ENCODE data around the gene SYPL1. TPM values are rescaled to one million over a fixed set of nuclear protein-coding genes. Genes with fewer than 3 reads are reported as not detected.
"Not testable (repeated sequence)": the region's sequence is repeated elsewhere in the genome, so short reads cannot be mapped to it uniquely, and the experiment has no call there.

The SYPL1 gene
- total RNA-seq, 1 donor from 2014 or later = 59.7 TPM

DNA sequence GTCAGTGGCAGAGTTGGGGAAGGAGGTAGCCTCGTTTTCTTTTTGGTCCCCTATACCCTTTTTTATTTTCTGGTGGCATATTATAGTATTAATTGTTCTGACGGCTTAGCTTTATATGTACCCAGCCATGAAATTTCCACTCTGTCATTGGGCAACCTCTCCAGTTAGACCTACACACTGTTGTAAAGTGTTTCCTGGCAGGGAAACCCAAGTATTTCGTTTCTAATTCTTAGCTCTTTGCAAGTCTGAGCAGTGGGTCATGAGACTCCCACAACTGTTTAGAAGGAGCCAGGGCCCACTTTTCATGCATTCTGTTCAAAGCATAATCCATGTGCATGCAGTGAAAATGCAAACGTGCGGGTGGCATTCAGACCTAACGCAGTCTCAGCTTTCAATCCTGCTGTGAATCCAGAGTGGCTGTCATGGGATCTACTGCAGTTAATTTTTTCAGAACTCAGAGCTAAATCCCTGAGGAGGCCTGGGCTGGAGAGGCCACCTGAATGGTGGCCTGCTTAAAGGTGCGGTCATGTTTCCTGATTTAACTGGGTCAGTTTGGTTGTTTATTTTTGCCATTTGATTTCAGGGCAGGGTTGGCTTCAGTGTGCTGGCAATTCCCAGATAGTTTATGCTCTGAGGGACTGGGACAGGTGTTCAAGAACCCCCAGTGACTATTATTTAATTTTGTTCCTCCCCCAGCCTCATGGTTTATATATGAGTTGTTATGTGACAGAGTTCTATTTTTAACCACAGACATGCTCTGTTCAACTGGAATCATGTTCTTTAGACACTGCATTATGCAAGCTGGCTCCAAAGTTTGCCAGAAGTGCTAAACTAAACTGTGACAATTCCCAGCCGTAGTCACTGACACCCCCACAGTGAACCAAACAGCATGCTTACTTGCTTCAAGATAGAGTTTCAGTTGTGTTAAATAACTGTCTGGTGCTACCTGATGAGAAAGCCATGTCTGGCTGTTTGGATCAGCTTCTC, 27.4 kb upstream of the SYPL1 start:
- no peak for TF ChIP-seq EZH2 (IDR thresholded peaks at IDR 0.05; ENCODE audit: insufficient read depth, low read length)
- TF ChIP-seq, protein P1, sequence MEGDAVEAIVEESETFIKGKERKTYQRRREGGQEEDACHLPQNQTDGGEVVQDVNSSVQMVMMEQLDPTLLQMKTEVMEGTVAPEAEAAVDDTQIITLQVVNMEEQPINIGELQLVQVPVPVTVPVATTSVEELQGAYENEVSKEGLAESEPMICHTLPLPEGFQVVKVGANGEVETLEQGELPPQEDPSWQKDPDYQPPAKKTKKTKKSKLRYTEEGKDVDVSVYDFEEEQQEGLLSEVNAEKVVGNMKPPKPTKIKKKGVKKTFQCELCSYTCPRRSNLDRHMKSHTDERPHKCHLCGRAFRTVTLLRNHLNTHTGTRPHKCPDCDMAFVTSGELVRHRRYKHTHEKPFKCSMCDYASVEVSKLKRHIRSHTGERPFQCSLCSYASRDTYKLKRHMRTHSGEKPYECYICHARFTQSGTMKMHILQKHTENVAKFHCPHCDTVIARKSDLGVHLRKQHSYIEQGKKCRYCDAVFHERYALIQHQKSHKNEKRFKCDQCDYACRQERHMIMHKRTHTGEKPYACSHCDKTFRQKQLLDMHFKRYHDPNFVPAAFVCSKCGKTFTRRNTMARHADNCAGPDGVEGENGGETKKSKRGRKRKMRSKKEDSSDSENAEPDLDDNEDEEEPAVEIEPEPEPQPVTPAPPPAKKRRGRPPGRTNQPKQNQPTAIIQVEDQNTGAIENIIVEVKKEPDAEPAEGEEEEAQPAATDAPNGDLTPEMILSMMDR (IDR thresholded peaks at IDR 0.05; ENCODE audit: insufficient read depth, low read depth, low read length) = no peak
- Mint-ChIP-seq H3K27ac (ENCODE audit: unreplicated experiment) (peak overlapping the region; percentile 55), H3K36me3 (ENCODE audit: low read depth, unreplicated experiment) (no peaks in the 10 kb centered on the region), H3K4me3 (ENCODE audit: unreplicated experiment) (no peak overlapping the region), H3K4me1 (ENCODE audit: low read depth, unreplicated experiment) (peaks cover 10% of the 10 kb centered on the region), H3K9me3 (ENCODE audit: unreplicated experiment) (no peaks in the 10 kb centered on the region), H3K27me3 (ENCODE audit: low read depth, unreplicated experiment) (peaks cover 7% of the 10 kb centered on the region)
- no peaks in the 10 kb centered on the region for H3K4me1 ChIP-seq (ENCODE audit: insufficient read depth, low read length)
- no peak overlapping the region for H2AFZ ChIP-seq (ENCODE audit: low read depth, low read length)
- no peaks in the 10 kb centered on the region for H3K36me3 ChIP-seq (ENCODE audit: insufficient read depth, low read length)
- H3K4me2 ChIP-seq (ENCODE audit: low read length) = no peak overlapping the region
- no peak overlapping the region for H3K27ac ChIP-seq (ENCODE audit: low read depth, low read length)
- H3K27me3 ChIP-seq (ENCODE audit: insufficient read depth, low read length) = peaks cover 5% of the 10 kb centered on the region
- H3K9me3 ChIP-seq (ENCODE audit: insufficient read depth, low read depth, low read length) = no peaks in the 10 kb centered on the region
- H4K20me1 ChIP-seq (ENCODE audit: insufficient read depth, low read length) = no peaks in the 10 kb centered on the region
- FAIRE-seq = no peak
- no peak overlapping the region for H3K9ac ChIP-seq (ENCODE audit: low read length)
- no peak overlapping the region for H3K4me3 ChIP-seq (ENCODE audit: insufficient read depth, low read depth, low read length)
- DNase-seq (ENCODE audit: low read depth) = peak; percentile 29
- no peaks in the 10 kb centered on the region for H3K79me2 ChIP-seq (ENCODE audit: insufficient read depth, low read length)

DNA sequence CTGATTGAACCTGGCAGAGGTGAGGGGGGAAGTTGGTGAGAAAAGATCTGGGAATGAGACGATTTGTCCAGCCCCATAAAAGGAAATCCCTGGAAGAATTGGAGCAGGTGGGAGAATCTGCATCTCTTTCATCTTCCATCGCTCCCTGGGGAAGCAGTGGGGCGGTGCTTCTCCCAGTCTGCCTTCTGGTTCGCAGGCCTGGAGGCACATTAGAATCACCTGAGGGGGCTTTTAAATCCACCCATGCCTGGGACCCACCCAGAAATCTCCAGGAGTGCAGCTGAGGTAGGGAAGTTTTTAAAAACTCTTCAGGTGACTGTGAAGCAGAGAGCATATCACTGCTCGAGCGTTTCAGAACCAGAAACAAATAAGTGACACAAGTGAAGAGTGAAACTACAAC, 26.7 kb upstream of the SYPL1 start:
- H3K36me3 Mint-ChIP-seq (ENCODE audit: low read depth, unreplicated experiment) = no peaks in the 10 kb centered on the region
- Histone ChIP-seq H3K27ac (ENCODE audit: low read depth, low read length) (no peak overlapping the region), H3K4me1 (ENCODE audit: insufficient read depth, low read length) (no peaks in the 10 kb centered on the region), H3K9me3 (ENCODE audit: insufficient read depth, low read depth, low read length) (no peaks in the 10 kb centered on the region), H3K79me2 (ENCODE audit: insufficient read depth, low read length) (no peaks in the 10 kb centered on the region), H3K9ac (ENCODE audit: low read length) (no peak overlapping the region), H3K4me2 (ENCODE audit: low read length) (no peak overlapping the region), H2AFZ (ENCODE audit: low read depth, low read length) (no peak overlapping the region), H3K4me3 (ENCODE audit: insufficient read depth, low read depth, low read length) (no peak overlapping the region), H3K27me3 (ENCODE audit: insufficient read depth, low read length) (peaks cover 5% of the 10 kb centered on the region), H3K36me3 (ENCODE audit: insufficient read depth, low read length) (no peaks in the 10 kb centered on the region), H4K20me1 (ENCODE audit: insufficient read depth, low read length) (no peaks in the 10 kb centered on the region)
- no peak overlapping the region for H3K27ac Mint-ChIP-seq (ENCODE audit: unreplicated experiment)
- no peak for DNase-seq (ENCODE audit: low read depth)
- TF ChIP-seq, protein P1 (IDR thresholded peaks at IDR 0.05; ENCODE audit: insufficient read depth, low read depth, low read length) = no peak
- TF ChIP-seq EZH2 (IDR thresholded peaks at IDR 0.05; ENCODE audit: insufficient read depth, low read length) = no peak
- H3K4me3 Mint-ChIP-seq (ENCODE audit: unreplicated experiment) = no peak overlapping the region
- peaks cover 10% of the 10 kb centered on the region for H3K4me1 Mint-ChIP-seq (ENCODE audit: low read depth, unreplicated experiment)
- H3K9me3 Mint-ChIP-seq (ENCODE audit: unreplicated experiment) = no peaks in the 10 kb centered on the region
- H3K27me3 Mint-ChIP-seq (ENCODE audit: low read depth, unreplicated experiment) = peaks cover 7% of the 10 kb centered on the region
- no peak for FAIRE-seq

DNA sequence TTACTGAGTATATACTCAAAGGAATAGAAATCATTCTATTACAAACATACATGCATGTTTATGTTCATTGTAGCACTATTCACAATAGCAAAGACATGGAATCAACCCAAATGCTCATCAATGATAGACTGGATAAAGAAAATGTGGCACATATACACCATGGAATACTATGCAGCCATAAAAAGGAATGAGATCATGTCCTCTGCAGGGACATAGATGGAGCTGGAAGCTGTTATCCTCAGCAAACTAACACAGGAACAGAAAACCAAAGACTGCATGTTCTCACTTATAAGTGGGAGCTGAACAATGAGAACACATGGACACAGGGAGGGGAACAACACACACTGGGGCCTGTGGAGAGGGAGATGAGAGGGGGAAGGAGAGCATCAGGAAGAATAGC, 26.1 kb upstream of the SYPL1 start:
- H3K4me1 ChIP-seq (ENCODE audit: insufficient read depth, low read length); H3K27ac ChIP-seq (ENCODE audit: low read depth, low read length); DNase-seq (ENCODE audit: low read depth); H3K27ac Mint-ChIP-seq (ENCODE audit: unreplicated experiment); H3K36me3 ChIP-seq (ENCODE audit: insufficient read depth, low read length); H3K36me3 Mint-ChIP-seq (ENCODE audit: low read depth, unreplicated experiment); H3K4me3 ChIP-seq (ENCODE audit: insufficient read depth, low read depth, low read length); H3K4me2 ChIP-seq (ENCODE audit: low read length); H3K4me1 Mint-ChIP-seq (ENCODE audit: low read depth, unreplicated experiment); H3K9me3 Mint-ChIP-seq (ENCODE audit: unreplicated experiment); H4K20me1 ChIP-seq (ENCODE audit: insufficient read depth, low read length); H3K9ac ChIP-seq (ENCODE audit: low read length); H3K79me2 ChIP-seq (ENCODE audit: insufficient read depth, low read length); H3K27me3 Mint-ChIP-seq (ENCODE audit: low read depth, unreplicated experiment); H2AFZ ChIP-seq (ENCODE audit: low read depth, low read length); H3K4me3 Mint-ChIP-seq (ENCODE audit: unreplicated experiment); H3K27me3 ChIP-seq (ENCODE audit: insufficient read depth, low read length); H3K9me3 ChIP-seq (ENCODE audit: insufficient read depth, low read depth, low read length); FAIRE-seq: not testable (repeated sequence)

Measured in astrocyte (in vitro differentiated cells and primary cell).